ENCODE data around the gene TMEM184B.

DNA sequence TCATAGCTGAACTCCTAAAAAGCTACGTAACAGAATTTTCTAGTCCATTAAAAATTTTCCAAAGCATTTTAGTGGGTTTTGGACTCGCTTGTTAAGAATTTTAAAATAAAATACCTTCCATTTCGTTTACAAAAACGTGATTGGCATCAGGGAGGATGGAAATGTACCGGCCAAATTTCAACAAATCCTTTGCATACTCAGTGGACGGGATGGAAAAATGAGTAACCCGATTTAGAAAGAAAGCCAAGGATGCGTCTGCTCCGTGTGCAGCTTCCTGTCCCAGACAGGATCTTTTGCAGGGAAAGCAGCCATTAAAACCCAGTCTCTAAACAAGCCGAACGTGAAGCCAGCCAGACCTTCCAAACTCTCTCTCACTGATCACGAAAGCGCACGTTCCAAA is 15.6 kb downstream of the TMEM184B start:
- TF ChIP-seq, protein P1, sequence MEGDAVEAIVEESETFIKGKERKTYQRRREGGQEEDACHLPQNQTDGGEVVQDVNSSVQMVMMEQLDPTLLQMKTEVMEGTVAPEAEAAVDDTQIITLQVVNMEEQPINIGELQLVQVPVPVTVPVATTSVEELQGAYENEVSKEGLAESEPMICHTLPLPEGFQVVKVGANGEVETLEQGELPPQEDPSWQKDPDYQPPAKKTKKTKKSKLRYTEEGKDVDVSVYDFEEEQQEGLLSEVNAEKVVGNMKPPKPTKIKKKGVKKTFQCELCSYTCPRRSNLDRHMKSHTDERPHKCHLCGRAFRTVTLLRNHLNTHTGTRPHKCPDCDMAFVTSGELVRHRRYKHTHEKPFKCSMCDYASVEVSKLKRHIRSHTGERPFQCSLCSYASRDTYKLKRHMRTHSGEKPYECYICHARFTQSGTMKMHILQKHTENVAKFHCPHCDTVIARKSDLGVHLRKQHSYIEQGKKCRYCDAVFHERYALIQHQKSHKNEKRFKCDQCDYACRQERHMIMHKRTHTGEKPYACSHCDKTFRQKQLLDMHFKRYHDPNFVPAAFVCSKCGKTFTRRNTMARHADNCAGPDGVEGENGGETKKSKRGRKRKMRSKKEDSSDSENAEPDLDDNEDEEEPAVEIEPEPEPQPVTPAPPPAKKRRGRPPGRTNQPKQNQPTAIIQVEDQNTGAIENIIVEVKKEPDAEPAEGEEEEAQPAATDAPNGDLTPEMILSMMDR (IDR thresholded peaks at IDR 0.05): no peak
- TF ChIP-seq EZH2phosphoT487 (IDR thresholded peaks at IDR 0.05): no peak
